Measurements from ENCODE around the gene PTPN20.
"Not testable (repeated sequence)": the region's sequence is repeated elsewhere in the genome, so short reads cannot be mapped to it uniquely, and the experiment has no call there.

Gene PTPN20

DNA sequence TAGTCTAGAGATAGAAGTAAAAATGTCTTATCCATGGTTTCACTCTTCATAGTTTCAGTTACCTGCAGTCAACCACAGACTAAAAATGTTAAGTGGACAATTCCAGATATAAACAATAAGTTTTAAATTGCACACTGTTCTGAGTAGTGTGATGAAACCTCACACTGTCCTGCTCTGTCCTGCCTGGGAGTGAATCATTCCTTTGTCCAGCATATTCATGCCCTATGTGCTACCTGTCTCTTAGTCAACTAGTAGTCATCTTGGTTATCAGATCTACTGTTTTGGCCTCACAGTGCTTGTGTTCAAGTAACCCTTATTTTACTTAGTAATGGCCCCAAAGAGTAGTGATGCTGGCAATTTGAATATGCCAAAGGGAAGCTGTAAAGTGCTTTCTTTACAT is 49.5 kb downstream of the PTPN20 start:
- not testable (repeated sequence) for DNase-seq

DNA sequence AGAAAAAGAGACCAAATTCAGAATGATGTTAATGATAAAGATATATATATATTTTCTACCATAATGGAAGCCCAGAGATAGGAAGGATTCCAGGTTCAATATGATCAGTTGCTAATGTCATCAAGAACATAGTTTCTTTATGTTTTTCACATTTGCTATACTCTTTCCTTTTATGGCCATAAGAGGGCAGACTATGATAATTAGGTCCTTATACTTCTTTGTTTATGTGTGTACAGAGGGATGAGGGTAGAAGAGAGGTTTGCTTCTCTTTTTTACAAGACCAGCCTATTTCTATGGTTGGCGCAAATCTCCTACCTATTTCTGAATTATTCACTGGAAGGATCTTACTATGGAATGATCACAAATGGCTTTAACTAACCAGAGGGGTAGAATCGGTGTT is 52.1 kb downstream of the PTPN20 start:
- DNase-seq, result not testable (repeated sequence)

DNA sequence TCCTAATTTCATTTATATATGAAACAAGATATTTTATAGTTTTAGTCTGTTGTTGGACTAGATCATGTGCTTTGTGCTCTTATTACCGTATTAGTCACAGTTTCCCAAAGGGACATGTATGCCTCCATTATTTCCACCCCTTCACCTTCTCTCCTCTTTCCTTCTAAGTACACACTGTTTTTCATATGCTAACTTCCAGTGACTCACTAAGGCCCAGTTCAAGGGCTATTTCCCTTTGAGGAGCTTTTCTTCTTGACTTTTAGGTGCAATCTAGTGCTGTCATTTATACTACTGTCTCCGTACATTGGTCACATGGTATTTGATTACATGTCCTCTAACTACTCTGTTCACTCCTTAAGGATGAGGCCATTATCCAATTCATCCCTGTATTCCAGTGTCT is 55.8 kb downstream of the PTPN20 start:
- DNase-seq, result not testable (repeated sequence)

DNA sequence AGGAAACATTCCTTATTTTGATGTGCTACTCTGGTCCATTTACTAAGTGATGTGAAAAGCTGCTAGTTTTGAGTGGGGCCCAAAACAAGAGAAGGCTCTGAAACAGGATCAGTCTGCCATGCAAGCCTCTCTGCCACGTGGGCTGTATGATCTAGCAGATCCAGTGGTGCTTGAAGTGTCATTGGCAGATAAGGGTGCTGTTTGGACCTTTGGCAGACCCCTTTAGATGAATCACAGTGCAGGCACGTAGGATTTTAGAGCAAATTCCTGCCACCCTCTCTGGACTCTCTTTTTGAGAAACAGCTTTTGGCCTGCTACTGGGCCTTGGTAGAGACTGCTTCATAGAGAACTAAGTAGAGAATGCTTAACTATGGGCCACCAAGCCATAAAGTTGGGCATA is 69.0 kb downstream of the PTPN20 start:
- not testable (repeated sequence) for DNase-seq

DNA sequence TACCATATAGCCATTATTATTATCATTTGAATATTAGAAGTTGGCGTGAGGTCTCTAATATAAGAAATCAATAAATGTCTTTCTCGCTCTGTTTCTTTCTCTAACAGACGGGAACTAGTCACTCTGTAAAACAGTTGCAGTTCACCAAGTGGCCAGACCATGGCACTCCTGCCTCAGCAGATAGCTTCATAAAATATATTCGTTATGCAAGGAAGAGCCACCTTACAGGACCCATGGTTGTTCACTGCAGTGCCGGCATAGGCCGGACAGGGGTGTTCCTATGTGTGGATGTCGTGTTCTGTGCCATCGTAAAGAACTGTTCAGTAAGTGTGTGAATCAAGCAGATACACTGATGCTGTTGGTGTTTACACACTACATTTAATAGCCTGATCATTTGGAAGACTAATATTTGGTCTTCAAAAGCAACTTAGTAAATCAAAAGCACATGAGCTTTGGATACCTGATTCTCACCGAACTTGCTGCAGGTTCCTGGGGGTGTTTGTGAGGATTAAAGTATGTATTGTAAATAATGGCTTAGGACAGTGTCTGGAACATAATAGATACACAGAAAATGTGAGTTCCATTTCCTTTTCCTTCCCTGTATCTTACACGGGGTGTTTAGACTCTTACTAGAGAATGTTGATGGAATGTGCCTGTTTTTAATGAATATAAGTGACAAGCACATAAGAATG is 76.2 kb downstream of the PTPN20 start:
- not testable (repeated sequence) for DNase-seq

DNA sequence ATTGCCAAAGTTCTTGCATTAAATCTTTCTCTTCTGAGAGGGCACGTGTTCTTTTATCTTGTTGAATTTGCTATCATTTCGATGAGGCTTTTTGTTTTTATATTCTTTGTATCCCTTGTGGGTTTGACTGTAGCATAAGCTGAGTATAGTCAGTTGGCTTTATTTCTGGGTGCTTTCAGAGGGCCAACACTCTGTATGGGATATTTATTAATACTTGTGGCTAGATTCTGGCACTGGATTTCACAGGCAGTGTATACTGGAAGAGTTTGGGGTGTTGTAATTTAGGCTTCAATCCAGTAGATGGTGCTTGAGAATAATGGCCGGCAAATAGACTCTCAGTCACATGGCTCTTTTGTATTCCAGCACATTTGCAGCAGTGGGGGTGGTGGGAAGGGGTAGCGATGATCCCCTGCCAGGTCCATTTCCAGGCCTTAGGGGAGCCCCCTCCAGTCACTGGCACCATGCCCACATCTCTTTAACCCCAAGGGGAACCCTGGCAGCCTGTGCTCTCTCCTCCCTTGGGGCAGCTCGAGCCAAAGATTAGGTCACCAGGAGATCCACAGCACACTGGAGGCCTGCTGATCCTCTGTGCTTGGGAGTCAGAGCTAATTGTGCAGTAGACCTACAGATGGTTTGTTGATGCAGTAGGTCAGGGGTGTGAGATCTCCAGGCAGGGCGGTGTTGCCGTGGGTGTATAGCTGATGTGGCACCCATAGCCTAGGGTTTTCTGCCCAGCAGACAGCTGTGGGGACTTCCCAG is 81.8 kb downstream of the PTPN20 start:
- no peak for DNase-seq

DNA sequence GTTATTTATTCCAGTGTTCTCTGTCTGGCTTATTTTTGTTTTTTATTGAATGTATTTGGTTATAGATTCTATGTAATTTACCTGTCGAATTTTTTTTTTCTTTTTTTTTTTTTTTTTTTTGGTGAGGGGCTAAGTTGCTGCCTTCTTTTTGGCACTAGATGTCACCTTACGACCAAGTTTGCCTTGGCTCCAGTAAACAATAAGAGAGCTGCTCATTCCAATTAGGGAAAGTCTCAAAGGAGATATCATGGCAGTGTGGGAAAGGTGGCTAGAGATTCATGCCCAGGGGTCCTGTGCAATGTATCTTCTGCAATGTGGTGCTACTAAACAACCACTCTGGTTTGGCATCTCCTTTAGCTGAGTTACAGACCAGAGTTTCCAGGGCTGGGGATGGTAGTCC is 84.0 kb downstream of the PTPN20 start:
- DNase-seq, result no peak

DNA sequence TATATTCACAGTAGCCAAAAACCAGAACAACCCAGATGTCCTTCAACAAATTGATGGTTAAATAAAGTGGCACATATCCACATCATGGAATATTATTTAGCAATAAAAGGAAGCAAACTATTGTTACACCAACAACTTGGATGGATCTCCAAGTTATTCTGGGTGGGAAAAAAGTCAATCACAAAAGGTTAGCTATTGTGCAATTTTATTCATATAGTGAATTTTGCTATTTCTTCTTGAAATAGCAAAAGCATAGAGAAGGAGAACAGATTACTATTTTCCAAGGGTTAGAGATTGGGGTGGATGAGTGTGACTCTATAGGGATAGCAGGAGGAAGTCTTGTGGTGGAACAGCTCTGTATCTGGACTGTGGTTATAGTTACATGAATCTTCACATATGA is 87.0 kb downstream of the PTPN20 start:
- DNase-seq, result no peak

DNA sequence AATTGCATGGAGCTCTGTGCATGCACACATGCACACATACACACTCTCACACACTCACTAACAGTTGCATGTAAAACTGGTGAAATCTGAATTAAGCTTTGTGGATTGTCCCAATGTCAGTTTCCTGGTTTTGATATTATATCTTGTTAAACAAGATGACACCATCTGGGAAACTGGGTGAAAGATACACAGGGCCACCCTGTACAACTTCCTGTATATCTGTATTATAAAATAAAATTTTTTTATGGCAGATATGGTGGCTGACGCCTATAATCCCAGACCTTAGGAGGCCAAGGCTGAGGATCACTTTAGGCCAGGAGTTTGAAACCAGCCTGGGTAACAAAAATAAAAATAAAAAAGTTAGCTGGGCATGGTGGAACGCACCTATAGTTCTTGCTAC is 87.4 kb downstream of the PTPN20 start:
- DNase-seq, result no peak

DNA sequence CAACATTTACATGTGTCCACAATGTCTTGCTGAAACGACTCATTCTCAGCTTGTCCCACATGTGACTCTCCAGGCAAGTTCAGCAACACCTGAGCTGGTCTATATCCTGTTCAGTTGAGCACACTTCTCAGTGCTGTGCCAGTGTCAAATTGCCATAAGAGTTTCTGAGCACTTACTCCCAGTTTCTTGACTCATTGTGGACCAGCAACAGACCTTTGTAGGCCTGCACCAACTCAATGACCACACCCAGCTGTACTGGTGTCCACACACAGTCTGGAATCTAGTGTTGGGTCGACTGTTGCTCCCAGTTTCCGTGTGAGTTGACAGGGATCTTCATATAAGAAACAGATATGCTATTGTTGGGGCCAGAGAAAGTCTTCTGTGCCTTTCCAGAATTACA is 88.0 kb downstream of the PTPN20 start:
- no peak for DNase-seq

DNA sequence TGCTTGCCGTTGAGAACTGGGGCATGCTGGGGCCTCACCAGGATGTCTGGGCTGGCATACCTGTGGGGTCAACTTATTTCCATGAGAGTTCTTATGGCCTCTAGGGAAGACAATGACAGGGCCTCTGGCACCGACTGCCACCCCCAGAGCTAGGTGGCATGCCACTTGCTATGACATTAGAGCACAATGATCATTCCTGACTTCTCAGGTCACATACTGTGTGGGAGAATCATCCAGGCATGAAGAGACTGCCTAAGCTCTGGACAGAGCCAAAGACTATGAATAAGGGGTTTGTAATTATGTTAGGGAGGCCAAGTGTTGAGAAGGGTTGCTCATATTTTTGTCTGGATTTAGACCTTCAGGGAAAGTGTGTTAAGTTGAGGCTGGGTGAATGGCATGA is 97.5 kb downstream of the PTPN20 start:
- no peak for DNase-seq

DNA sequence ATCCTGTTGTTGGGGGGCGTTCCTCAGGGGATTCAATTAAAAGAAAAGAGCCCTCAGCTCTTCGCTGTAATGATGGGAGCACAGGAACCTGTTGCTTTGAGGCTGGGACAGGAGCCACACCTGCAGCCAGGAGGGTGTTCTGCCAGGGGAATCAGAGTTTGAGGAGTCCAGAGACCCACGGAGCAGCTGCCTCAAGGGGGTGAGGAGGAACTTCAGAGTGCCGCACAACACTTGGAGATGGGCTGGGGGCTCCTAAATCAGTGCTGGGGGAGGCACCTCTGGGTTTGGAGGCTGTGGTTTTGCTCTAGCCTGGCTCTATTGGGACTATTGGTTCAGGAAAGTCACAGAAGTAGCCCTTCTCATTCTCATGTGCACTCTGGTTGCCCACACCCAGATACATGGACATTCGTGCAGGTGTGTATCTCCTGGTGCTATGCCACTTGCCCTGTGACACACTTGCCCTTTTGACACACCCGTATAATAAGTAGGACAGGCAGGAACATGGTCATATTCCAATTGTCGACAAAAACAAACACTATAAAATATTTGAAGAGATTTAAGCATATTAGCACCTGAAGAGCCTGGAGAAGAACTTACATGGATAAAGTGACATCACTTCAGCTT is 98.1 kb downstream of the PTPN20 start:
- no peak for DNase-seq

DNA sequence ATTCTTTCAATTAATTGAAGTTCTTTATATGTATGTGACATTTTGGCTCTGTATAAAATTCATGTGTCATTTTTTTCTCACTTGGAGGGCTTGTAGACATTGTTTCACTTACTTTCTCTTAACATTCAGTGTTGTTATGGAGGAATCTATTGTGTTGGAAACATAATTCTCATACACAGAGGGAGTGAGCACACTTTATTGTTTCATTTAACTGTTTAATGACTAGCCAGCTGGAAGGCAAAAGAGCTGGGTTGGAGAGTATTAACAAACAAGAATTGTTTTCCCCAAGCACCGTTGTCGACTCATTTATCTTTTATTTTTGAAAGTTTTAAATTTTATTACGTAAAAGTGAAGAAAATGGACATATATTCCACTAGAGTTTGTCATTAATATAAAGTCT is 98.8 kb downstream of the PTPN20 start:
- no peak for DNase-seq

DNA sequence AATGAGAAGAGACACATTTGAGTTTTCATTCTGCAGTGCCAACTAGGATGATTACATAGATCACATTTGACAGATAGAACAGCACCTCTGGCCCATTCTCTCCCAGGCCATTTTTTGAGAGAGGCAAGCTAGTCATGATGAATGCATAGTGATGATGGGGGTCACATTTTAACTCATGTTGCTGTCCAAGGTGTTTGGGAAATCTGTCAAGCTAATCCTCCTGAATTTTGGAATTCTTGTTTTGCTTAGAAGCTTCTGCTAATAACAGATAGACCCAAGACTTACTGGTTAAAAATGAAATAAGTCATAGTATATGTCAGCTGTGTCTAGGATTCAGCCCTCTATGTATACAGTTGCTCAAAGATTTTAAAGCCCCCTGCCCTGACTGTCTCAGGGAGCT is 101.0 kb downstream of the PTPN20 start:
- no peak for DNase-seq

DNA sequence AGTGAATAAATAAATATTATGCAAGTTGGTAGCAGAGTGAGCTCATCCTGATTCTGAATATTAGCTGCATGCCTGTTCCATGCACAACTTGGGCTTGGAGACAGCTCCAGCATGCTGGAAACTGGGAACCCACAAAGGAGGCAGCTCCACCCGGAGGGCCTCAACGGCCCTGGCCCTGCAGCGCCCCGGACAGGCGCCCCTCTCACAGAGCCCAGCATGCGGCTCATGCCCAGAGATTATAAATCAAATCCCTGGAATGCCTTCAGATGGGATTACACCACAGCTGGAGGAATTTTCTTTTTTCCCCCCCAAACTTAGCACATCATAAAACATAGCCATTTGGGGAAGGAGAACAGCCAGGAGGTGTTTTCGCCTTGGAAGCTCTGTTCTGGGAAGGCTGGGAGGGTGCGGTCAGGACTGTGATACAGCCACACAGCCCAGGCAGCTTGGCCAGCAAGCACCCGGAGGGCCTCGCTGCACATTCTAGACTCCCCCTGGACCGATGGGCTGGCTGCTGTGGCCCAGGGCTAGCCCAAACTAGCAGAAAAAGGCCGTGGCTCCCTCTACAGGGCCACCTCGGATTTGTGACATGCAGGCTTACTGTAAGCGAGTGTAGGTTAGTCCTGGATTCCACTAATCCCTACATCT is 102.4 kb downstream of the PTPN20 start:
- no peak for DNase-seq

DNA sequence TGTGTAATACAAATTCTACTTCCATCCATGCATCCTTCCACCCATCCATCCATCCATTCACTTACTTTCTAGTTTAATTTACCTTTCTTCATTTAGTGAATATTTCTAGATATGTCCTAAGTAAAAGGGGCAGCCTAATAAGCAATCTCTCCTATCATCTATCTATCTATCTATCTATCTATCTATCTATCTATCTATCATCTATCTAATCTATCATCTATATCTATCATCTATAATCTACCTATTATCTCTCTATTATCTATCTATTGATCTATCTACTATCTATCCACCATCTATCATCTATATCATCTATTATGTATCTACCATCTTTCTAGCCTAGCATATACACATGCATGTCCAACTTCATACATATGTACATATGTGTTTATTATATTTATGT is 104.2 kb downstream of the PTPN20 start:
- DNase-seq, result no peak

DNA sequence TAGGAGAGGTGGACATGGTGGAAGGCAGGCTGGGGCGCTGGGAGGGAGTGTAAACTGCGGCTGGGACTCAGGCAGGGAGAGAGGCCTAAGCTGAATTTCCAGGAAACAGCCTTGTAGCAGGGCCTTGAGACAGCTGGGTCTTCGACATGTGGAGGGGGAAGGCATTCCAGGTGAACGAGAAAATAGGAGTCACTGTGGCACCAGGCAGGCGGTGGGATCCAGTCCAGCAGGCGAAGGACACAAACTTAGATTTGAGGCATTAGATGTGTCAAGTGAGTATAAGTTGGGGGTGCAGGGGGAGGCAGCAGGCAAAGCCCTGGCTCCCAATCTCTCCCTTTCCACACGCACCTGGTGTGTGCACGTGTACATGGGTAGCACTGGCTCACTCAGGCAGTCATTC is 105.3 kb downstream of the PTPN20 start:
- DNase-seq, result no peak

DNA sequence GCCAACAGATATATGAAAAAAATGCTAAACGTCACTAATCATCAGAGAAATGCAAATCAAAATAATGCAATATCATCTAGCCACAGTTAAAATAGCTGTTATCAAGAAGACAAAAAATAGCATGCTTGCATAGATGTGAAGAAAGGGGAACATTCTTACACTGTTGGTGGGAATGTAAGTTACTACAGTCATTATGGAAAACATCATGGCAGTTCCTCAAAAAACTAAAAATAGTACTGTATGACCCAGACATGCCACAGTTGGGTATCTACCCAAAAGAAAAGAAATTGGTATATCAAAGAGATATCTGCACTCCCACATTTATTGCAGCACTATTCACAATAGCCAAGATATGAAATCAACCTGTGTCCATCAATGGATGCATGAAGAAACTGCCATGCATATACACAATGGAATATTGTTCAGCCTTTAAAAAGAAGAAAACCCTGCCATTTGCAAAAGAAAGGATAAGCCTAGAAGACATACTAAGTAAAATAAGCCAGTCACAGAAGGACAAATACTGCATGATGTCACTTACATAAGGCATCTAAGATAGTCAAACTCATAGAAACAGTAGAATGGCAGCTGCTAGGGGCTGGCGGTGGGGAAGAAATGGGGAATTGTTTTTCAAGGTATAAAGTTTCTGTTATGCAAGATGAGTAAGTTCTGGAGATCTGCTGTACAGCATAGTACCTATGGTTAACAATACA is 107.0 kb downstream of the PTPN20 start:
- DNase-seq, result no peak

DNA sequence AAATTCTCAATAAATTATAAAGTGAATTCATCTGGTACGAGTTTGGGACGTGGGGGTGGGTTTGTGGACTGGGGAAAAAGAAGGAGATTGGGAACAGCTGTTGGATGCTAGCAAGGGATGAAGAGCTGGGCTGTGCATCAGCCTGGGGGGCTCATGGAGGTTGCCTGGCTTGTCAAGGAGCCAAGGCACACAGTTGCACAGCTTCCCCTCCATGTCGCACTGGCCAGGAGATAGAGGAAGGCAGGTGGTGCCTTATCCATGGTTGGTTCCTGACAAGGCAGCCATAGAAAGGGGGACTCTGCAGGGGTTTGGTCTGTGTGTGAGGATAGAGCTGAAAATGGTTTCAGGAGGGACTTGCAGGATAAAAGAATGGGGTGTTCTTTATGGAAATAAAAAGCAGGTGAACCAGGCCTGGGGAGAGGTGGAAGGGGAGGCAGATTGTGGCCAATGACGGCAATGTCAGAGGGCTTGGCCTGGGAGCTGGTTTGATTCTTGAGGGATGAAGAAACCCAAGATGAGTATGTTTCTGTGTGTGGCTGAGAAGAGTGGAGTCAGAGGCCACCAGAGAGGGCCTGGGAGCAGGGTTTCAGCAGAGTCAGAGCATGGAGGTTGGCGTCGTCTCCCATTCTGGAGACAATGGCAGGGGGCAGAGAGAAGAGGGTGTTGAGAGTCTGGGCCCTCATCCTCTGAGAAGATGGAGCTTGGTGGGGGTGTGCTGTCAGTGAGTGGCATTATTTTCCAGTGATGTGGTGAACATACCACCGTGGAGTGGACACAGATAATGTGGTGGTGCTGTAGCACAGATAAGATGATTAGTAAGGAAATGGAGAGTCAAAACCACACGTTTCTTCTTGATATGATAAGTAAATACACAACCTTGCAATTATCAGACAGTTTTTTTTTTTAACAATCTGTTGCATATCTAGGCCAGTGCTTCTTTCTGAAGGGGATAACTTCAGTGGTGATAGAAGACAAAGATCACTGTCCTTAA is 108.2 kb downstream of the PTPN20 start:
- DNase-seq, result no peak

DNA sequence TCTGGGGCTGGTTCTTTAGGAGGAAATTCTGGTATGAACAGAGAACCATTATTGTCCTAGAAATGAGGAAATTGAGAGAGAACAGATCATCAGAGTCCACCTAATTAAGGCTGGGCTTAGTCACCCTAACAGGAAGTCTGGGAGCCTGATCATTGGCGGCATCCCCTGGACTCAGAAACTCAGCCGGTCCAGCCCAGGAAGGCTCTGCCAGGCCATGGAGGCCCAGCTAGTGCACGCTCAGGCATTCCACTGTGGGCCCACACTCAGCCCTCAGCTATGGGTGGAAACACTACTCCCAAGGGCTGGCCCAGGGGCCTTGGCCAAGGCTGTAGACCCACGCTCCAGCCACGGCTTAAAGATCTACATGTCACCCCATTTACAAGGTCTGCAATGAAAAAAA is 109.2 kb downstream of the PTPN20 start:
- DNase-seq, result no peak

DNA sequence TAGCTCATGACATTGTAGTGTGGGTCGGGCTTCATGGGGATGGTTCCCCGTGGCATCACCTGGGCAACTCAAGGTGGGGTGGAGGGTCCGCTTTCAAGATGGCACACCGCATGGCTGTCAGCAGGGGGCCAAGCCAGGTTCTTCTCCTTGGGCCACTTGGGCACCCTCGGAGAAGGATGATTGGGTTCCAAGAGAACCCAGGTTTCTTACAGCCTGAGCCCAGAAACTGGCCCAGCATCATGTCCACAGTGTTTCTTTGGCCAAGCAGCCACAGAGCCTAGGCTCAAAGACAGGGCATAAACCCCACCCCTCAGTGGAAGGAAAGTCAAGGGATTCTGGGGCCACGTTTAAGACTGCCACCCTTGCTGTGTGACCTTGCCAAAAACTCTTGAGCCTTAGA is 110.6 kb downstream of the PTPN20 start:
- no peak for DNase-seq
